WTC11 (cell line): ENCODE data around the gene PIEZO1. TPM values are rescaled to one million over a fixed set of nuclear protein-coding genes. Genes with fewer than 3 reads are reported as not detected.

Experiments
- ATAC-seq: fragments of 200-7000 bp; cut with Tn5 transposase; 2 replicates; pipeline ENCODE4 v1.10.0; 2021; ENCODE audit warnings: mild to moderate bottlenecking, moderate library complexity
- CTCF ChIA-PET: fragments of 300-600 bp; sonication (Branson Sonifier 250); formaldehyde crosslinking; loops from one replicate; lab custom pipeline; 2021; ENCODE audit warnings: antibody characterized with exemption; lab: Charles Lee
- POLR2A ChIA-PET: fragments of 350-600 bp; sonication (Branson Sonifier 250); formaldehyde crosslinking; loops from one replicate; lab custom pipeline; 2021; ENCODE audit warnings: antibody characterized with exemption; lab: Charles Lee
- DNase-seq: peaks from one replicate; pipeline ENCODE4 v3.0.0; 2021; ENCODE audit warnings: low spot score
- H3K27ac Mint-ChIP-seq: 2 replicates; pipeline ENCODE4 v1.8.0; 2021; ENCODE audit warnings: mixed read lengths
- H3K27me3 Mint-ChIP-seq: 2 replicates; pipeline ENCODE4 v1.8.0; 2021; ENCODE audit warnings: low read depth, mild to moderate bottlenecking, moderate library complexity, mixed read lengths
- H3K36me3 Mint-ChIP-seq: 2 replicates; pipeline ENCODE4 v1.8.0; 2021; ENCODE audit warnings: mixed read lengths
- H3K4me1 Mint-ChIP-seq: 2 replicates; pipeline ENCODE4 v1.8.0; 2022; ENCODE audit warnings: mixed read lengths
- H3K4me3 Mint-ChIP-seq: 2 replicates; pipeline ENCODE4 v1.8.0; 2021; ENCODE audit warnings: mild to moderate bottlenecking, moderate library complexity, mixed read lengths
- H3K9me3 Mint-ChIP-seq: 2 replicates; pipeline ENCODE4 v1.8.0; 2021; ENCODE audit warnings: mixed read lengths
- ATF3 ChIP-seq: sonication (generic); formaldehyde crosslinking; conservative IDR thresholded peaks from 2 replicates; pipeline ENCODE4 v1.8.1; 2022; ENCODE audit warnings: mild to moderate bottlenecking, missing genetic modification reagents
- FOXK1 ChIP-seq: sonication (generic); formaldehyde crosslinking; IDR thresholded peaks from 2 replicates; pipeline ENCODE4 v1.8.0; 2022; ENCODE audit warnings: mild to moderate bottlenecking, moderate library complexity, missing genetic modification reagents
- HMGA2 ChIP-seq: fragments of 250-450 bp; sonication (Bioruptor Pico); IDR thresholded peaks from 2 replicates; pipeline ENCODE4 v1.4.0; 2021; ENCODE audit warnings: mild to moderate bottlenecking, moderate library complexity
- JAZF1 ChIP-seq: fragments of 250-450 bp; sonication (Bioruptor Pico); IDR thresholded peaks from 2 replicates; pipeline ENCODE4 v1.9.0; 2021; ENCODE audit warnings: moderate library complexity, mild to moderate bottlenecking, inconsistent platforms
- MLX ChIP-seq: sonication (generic); formaldehyde crosslinking; IDR thresholded peaks from 2 replicates; pipeline ENCODE4 v1.8.1; 2023; ENCODE audit warnings: mild to moderate bottlenecking, missing genetic modification reagents, moderate library complexity
- NFE2L1 ChIP-seq: sonication (generic); formaldehyde crosslinking; IDR thresholded peaks from 2 replicates; pipeline ENCODE4 v1.8.1; 2023; ENCODE audit warnings: missing genetic modification reagents
- NR2C2 ChIP-seq: sonication (generic); formaldehyde crosslinking; IDR thresholded peaks from 2 replicates; pipeline ENCODE4 v1.8.0; 2022; ENCODE audit warnings: mild to moderate bottlenecking, missing genetic modification reagents
- TCF7 ChIP-seq: sonication (generic); formaldehyde crosslinking; IDR thresholded peaks from 2 replicates; pipeline ENCODE4 v1.8.0; 2022; ENCODE audit warnings: mild to moderate bottlenecking, low read depth, missing genetic modification reagents, moderate library complexity
- TP53 ChIP-seq: sonication (generic); formaldehyde crosslinking; IDR thresholded peaks from 2 replicates; pipeline ENCODE4 v1.8.1; 2023; ENCODE audit warnings: mild to moderate bottlenecking, missing genetic modification reagents
- ZBTB21 ChIP-seq: sonication (generic); formaldehyde crosslinking; IDR thresholded peaks from 2 replicates; pipeline ENCODE4 v1.8.1; 2023; ENCODE audit warnings: mild to moderate bottlenecking, missing genetic modification reagents, borderline replicate concordance
- ZNF532 ChIP-seq: fragments of 250-450 bp; sonication (Bioruptor Pico); IDR thresholded peaks from 2 replicates; pipeline ENCODE4 v1.9.0; 2021; ENCODE audit warnings: mild to moderate bottlenecking, borderline replicate concordance
- ZNF671 ChIP-seq: fragments of 250-450 bp; sonication (Bioruptor Pico); IDR thresholded peaks from 2 replicates; pipeline ENCODE4 v1.8.0; 2021; ENCODE audit warnings: mild to moderate bottlenecking
- total RNA-seq: library from RNA; stranded (reverse); gene quantifications from 3 replicates; pipeline ENCODE4 v1.2.3, GENCODE V29; 2021
- TF ChIP-seq, protein P1 (sequence below): sonication (generic); formaldehyde crosslinking; IDR thresholded peaks from 2 replicates; pipeline ENCODE4 v1.8.1; 2023; ENCODE audit warnings: mild to moderate bottlenecking, moderate library complexity, missing genetic modification reagents
- TF ChIP-seq, protein P2 (sequence below): sonication (generic); formaldehyde crosslinking; IDR thresholded peaks from 2 replicates; pipeline ENCODE4 v1.8.1; 2022; ENCODE audit warnings: low read depth, missing genetic modification reagents, borderline replicate concordance
- TF ChIP-seq, protein P3 (sequence below): sonication (generic); formaldehyde crosslinking; IDR thresholded peaks from 2 replicates; pipeline ENCODE4 v1.8.1; 2023; ENCODE audit warnings: mild to moderate bottlenecking, missing genetic modification reagents
- TF ChIP-seq, protein P4 (sequence below): fragments of 250-450 bp; sonication (Bioruptor Pico); IDR thresholded peaks from 2 replicates; pipeline ENCODE4 v1.9.0; 2021; ENCODE audit warnings: moderate library complexity, mild to moderate bottlenecking, inconsistent platforms, borderline replicate concordance

PIEZO1 gene
- total RNA-seq, 1 experiment from 2014 or later = 71.3 TPM

GRCh38 chr16:88711750-88712340, 73.2 kb downstream of the PIEZO1 start:
- Mint-ChIP-seq H3K27me3 (no peaks in the 10 kb centered on the region), H3K36me3 (peaks cover under 1% of the 10 kb centered on the region; the same call in 1 of the 2 replicates), H3K4me3 (no peak overlapping the region), H3K27ac (peak overlapping the region; percentile 88), H3K9me3 (no peaks in the 10 kb centered on the region), H3K4me1 (peaks cover 8% of the 10 kb centered on the region)
- CTCF ChIA-PET = interaction anchor here (1.3 to 3.9 kb wide), 2 partner anchors 26 to 27 kb away, joined by 3 to 23 read pairs; no protein-coding TSS in a partner anchor
- ATAC-seq (peak; percentile 18; the same call in 1 of the 2 replicates), DNase-seq (no peak)
- POLR2A ChIA-PET = no interaction called here
- TF ChIP-seq ATF3 (CRISPR knock-in tag) = no peak
- TF ChIP-seq, protein P1, sequence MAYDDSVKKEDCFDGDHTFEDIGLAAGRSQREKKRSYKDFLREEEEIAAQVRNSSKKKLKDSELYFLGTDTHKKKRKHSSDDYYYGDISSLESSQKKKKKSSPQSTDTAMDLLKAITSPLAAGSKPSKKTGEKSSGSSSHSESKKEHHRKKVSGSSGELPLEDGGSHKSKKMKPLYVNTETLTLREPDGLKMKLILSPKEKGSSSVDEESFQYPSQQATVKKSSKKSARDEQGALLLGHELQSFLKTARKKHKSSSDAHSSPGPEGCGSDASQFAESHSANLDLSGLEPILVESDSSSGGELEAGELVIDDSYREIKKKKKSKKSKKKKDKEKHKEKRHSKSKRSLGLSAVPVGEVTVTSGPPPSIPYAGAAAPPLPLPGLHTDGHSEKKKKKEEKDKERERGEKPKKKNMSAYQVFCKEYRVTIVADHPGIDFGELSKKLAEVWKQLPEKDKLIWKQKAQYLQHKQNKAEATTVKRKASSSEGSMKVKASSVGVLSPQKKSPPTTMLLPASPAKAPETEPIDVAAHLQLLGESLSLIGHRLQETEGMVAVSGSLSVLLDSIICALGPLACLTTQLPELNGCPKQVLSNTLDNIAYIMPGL (CRISPR knock-in tag) = no peak
- TF ChIP-seq JAZF1 = no peak
- TF ChIP-seq NFE2L1 (CRISPR knock-in tag) = no peak
- no peak for TF ChIP-seq FOXK1 (CRISPR knock-in tag)
- TF ChIP-seq HMGA2 (CRISPR knock-in tag) = no peak
- TF ChIP-seq TP53 (CRISPR knock-in tag) = no peak
- TF ChIP-seq, protein P2, sequence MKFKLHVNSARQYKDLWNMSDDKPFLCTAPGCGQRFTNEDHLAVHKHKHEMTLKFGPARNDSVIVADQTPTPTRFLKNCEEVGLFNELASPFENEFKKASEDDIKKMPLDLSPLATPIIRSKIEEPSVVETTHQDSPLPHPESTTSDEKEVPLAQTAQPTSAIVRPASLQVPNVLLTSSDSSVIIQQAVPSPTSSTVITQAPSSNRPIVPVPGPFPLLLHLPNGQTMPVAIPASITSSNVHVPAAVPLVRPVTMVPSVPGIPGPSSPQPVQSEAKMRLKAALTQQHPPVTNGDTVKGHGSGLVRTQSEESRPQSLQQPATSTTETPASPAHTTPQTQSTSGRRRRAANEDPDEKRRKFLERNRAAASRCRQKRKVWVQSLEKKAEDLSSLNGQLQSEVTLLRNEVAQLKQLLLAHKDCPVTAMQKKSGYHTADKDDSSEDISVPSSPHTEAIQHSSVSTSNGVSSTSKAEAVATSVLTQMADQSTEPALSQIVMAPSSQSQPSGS = no peak
- no peak for TF ChIP-seq TCF7 (CRISPR knock-in tag)

DNA sequence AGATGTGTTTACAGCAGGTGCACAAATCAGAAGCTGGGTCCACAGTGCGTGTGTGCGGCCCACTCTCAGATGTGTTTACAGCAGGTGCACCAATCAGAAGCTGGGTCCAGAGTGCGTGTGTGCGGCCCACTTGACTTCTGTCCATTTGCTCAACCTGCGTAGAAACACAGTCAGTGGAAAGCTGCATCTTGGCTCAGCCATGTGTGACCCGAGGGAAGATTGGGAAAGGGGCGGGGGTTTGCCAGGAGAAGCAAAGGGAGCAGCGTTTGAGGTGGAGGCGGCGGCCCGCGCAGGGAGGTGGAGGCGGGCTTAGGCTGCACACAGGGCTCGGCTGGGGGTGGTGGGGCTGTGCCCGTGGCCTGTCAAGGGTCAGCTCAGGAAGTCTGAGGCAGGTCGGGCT, 74.5 kb downstream of the PIEZO1 start:
- H3K27me3 Mint-ChIP-seq = no peaks in the 10 kb centered on the region
- TF ChIP-seq MLX (CRISPR knock-in tag) = no peak
- TF ChIP-seq ZNF671 (CRISPR knock-in tag) = no peak
- ATAC-seq = no peak
- 0 out of 2 replicates have a peak overlapping the region, but pooled peaks have one; percentile 27 for H3K27ac Mint-ChIP-seq
- ChIA-PET CTCF (interaction anchor here (3.9 kb wide), 1 partner anchor 27 kb away, joined by 23 read pairs; no protein-coding TSS in a partner anchor), POLR2A (no interaction called here)
- H3K4me1 Mint-ChIP-seq = peaks cover 8% of the 10 kb centered on the region
- no peak overlapping the region for H3K4me3 Mint-ChIP-seq
- no peaks in the 10 kb centered on the region for H3K9me3 Mint-ChIP-seq
- H3K36me3 Mint-ChIP-seq = no peaks in the 10 kb centered on the region
- DNase-seq = no peak

GRCh38 chr16:88706965-88707826, 77.8 kb downstream of the PIEZO1 start:
- ATAC-seq = no peak
- POLR2A ChIA-PET = no interaction called here
- TF ChIP-seq NR2C2 (CRISPR knock-in tag) (no peak), ZBTB21 (CRISPR knock-in tag) (no peak), ZNF532 (CRISPR knock-in tag) (no peak)
- TF ChIP-seq, protein P3, sequence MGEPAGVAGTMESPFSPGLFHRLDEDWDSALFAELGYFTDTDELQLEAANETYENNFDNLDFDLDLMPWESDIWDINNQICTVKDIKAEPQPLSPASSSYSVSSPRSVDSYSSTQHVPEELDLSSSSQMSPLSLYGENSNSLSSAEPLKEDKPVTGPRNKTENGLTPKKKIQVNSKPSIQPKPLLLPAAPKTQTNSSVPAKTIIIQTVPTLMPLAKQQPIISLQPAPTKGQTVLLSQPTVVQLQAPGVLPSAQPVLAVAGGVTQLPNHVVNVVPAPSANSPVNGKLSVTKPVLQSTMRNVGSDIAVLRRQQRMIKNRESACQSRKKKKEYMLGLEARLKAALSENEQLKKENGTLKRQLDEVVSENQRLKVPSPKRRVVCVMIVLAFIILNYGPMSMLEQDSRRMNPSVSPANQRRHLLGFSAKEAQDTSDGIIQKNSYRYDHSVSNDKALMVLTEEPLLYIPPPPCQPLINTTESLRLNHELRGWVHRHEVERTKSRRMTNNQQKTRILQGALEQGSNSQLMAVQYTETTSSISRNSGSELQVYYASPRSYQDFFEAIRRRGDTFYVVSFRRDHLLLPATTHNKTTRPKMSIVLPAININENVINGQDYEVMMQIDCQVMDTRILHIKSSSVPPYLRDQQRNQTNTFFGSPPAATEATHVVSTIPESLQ (CRISPR knock-in tag) = no peak
- TF ChIP-seq, protein P4, sequence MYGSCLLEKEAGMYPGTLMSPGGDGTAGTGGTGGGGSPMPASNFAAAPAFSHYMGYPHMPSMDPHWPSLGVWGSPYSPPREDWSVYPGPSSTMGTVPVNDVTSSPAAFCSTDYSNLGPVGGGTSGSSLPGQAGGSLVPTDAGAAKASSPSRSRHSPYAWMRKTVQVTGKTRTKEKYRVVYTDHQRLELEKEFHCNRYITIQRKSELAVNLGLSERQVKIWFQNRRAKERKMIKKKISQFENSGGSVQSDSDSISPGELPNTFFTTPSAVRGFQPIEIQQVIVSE (CRISPR knock-in tag) = no peak

More at GRCh38 chr16:88706965-88707826, 77.8 kb downstream of the PIEZO1 start:
- DNase-seq = no peak
- CTCF ChIA-PET = interaction anchor here (0.6 to 6.8 kb wide), 3 partner anchors 30 to 142 kb away, joined by 3 to 46 read pairs (median 3); no protein-coding TSS in a partner anchor
- peak overlapping the region; percentile 85 for H3K4me3 Mint-ChIP-seq
- H3K27me3 Mint-ChIP-seq = no peaks in the 10 kb centered on the region
- peaks cover 19% of the 10 kb centered on the region for H3K4me1 Mint-ChIP-seq
- H3K36me3 Mint-ChIP-seq = no peaks in the 10 kb centered on the region
- peak overlapping the region; percentile 42 for H3K27ac Mint-ChIP-seq
- no peaks in the 10 kb centered on the region for H3K9me3 Mint-ChIP-seq
